HG02588 (cell line): ENCODE data around the gene MAPRE2.

Source experiments
- ATAC-seq: cut with Tn5 transposase; IDR thresholded peaks from one replicate; pipeline ENCODE4 v1.9.1; 2021; ENCODE audit warnings: mild to moderate bottlenecking, moderate library complexity; ENCODE audit not compliant: unreplicated experiment

MAPRE2 gene

DNA sequence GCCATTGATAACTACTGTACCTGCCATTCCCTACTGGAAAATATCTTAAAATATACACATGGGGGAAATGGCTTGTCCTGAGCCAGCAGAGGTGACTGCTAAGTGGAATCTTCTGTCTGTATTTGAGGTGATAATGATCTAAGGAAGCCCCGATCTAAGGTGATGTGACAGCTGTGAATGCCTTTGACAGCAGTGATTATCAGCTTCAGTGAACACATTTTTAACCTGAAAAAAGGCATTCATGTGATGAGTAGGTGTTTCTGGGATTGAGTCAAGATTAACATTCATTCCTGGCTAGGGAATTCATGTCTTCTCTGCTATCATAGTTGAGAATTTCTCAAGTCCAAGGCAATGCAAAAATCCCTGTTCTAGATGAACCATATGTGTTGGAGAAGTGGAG is 9.1 kb upstream of the MAPRE2 start:
- ATAC-seq = no peak

DNA sequence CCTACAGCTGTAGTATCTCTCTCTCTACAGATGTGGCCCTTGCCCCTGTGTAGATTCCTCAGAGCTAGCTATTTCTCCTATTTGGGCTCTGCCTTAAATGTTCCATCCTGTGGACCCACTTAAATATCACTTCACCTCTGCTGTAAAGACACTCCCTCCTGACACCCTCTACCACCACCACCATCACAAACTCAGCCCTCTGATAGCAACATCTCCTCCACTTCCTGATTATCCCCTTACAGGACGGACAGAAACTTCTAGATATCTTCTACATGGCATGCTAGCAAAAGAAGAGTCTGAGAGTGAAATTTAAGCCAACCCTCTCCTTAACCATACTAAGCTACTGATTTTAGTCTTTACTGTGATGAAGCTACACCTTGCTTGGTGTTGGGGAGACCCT is 3.2 kb upstream of the MAPRE2 start:
- ATAC-seq = no peak

GRCh38 chr18:35038881-35039491 is 2.2 kb upstream of the MAPRE2 start:
- ATAC-seq = peak; percentile 26

DNA sequence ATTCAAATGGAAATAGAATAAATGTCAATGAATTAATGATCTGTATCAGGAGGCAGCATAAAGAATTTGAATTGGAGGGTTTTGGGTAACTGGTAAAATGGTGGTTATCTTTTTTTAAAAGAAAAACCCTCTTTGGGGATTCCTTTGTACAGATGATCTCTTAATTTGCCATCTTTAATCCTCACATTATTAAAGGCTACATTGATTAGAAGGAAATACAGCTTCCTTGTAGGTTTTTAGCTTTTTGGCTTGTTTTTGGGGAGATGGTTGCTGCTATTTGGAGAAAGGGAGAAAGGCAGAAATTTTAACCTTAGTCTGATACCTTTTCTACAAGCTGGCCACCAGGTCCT is 600 bp upstream of the MAPRE2 start:
- ATAC-seq = no peak

DNA sequence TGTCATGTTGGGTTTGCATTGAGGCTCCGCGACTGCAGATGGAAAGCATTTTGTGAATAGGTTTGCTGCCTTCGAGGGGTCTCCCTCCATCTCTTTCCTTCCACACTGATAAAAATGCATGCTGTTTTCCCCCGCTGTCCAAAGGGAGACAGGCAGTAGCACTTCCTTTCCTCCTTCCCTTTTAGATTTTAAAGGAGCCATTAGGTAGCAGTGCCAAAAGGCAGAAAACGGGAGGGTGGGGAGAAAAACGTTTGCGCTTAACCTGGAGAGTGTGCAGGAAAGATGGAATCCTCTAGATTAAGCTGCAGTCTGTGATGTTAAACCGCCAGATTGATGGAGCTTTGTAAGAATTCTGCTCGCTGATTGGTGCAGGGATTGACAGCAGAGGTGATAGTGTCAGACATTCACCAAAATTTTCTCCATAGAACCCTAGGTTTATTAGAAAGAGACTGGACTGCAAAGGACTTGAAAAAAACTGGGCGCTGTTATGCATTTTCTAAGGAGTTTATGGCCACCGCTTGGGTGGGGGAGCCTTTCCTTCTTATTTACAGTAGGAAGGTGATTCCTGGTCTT is 688 bp downstream of the MAPRE2 start:
- ATAC-seq = no peak

- ATAC-seq = no peak
Observed at GRCh38 chr18:35042389-35043071, 1.3 kb downstream of the MAPRE2 start.

DNA sequence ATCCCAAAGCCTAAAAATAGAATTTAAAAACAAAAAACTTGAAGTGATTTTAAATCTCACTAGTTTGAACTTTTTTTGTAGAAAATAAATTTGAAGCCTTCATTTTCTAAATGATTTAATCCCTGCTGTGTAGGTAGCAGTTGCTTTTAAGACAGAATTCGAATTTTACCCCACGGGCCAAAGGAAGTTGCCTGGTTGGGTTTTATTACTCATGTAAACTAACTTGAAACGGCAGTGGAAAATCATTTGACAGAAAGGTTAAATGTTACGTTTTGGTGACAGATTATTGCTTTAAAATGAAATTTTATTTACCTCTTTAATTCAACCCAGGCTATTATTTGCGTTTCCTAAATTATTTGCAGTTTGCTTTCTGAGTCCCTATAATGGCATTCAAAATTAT is 2.0 kb downstream of the MAPRE2 start:
- no peak for ATAC-seq

- no peak for ATAC-seq
Observed at GRCh38 chr18:35045121-35045520, 3.9 kb downstream of the MAPRE2 start.

GRCh38 chr18:35045806-35046205 is 4.6 kb downstream of the MAPRE2 start:
- ATAC-seq = no peak

DNA sequence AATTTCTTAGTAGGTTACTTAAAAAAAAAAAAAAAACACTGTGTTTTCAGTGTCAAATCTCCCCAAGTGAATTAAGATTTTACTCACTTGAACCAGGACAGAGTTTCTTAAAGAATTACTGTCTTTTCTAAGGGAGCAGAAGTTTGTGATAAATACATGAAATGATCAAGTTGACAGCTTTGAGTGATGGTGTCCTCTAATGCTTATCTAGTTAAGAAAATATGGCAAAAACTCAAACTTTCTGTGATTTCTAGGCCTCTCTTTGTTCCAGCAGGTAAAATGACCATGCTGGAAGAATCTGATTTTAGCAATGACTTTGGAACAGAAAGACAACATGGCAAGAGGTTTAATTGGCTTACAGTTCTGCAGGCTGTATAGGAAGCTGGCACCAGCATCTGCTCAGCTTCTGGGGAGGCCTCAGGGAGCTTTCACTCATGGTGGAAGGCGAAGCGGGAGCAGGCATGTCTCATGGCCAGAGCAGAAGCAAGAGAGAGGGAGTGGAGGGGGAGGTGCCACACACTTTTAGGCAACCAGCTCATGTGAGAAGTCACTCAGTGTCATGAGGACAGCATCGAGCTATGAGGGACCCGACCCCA is 6.6 kb downstream of the MAPRE2 start:
- ATAC-seq = no peak

DNA sequence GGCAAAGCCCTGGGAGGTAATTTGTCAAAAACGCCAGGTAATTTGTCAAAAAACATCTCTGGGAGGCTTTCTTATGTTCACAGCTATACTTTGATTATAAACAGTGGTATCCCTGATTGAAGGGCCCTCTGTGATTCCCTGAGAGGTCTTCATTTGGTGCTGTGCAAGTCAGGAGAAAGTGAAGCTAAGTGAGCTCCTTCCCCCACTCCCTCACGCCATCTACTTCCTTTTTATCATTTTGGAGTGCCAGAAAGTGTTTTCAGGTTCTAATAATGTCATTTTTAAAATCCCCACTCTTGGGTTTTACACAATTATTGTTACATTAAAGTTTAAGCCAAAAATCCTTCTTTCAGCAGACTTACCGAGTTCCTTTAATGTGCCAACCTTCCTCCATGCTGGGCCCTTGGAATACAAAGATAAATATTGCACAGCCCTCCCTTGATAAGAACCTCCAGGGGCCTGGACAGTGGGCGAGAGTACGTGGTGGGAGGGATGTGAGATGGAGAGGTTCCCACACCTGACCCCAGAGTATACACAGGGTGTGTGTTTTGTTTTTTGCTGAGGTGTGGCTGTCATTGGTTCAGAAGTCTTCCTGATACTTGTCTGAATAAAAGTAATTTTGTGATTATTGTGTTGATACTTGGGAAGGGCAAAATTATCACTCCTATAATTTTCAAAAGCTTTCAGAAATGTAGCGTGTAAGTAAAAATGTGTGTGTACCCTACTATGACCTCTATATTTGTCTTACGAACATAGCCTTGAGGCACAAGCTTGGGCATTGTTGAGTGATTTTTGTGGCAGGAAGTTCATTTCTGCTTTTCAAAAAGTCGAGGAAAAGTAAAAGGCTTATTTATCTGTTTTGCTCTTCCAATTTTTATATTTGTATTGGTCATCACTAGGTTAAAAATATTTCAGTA is 8.2 kb downstream of the MAPRE2 start:
- ATAC-seq = no peak

DNA sequence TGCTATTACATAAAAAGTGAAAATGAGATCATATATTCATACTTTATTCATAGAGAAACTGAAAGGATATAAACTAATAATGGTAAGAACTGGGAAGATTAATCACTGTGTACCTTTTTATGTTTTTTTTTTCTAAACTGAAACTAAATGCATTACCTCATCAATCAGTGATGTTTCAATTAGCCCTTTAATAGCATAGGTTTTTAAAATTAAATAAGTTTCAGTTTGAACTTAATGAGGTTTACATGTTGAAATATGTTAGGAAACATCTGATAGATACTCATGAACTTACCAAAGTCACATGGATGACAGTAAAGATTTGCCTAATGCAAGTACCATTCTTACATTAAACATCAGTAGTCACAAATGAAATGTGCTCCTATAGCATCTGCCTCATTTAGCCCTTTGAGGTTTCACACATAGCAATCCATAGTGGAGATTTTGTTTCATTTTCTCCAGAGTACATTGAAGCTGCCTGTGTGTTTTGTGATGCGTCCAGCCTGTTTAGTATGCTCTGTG is 8.9 kb downstream of the MAPRE2 start:
- no peak for ATAC-seq

DNA sequence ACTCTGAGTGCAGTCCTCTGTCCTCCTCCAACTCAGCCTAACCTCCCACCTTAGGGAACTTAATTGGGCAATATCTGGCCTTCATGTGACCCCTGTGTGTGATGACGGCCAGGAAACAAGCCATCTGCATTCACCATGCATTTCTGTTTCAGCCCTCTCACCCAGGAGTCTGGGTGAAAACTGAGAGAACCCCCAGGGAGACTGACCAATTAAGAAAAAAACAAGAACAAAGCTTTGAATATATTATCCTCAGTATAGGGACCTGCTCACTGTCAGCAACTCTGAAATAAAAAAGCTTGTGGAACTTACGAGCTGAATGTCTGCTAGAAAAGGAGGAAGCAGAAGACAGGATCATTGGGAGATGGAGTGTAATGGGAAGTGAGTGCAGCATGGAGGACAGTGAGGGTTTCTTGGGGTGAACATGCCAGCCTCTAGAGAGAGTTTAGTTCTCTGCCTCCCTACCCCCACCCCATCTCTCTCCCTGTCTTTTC is 9.5 kb downstream of the MAPRE2 start:
- ATAC-seq = peak; percentile 44

DNA sequence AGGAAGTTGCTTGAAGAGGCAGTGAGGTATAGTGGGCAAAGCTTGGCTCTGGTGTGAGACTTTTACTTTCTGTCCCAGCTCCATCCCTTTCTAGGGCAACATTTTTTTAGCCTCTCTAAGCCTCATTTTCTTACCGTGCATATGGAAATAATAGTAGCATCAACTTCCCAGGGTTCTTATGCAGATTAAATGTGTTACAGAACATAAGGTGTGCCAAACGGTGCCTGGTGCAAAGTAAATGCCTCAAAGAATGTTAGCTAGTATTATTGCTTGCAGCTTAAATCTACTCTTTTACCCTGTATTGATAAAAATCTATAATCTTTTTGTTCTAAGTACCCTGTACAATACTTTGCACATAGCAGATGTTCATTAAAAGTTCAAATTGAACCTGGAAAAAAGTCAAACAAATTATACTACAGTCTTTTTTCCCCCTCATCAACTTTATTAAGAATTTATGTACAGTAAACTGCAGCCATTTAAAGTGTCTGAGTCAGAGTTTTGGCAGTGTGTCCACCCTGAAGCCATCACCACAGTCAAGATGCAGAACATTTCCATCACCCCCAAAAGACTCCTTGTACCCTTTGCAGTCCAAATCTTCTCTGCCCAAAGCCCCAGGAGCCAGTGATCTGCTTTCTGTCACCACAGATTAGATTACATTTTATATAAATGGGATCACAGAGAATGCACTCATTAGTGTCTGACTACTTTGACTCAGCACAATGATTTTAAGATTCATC is 10.6 kb downstream of the MAPRE2 start:
- ATAC-seq = no peak

GRCh38 chr18:35054401-35054800 is 13.2 kb downstream of the MAPRE2 start:
- no peak for ATAC-seq

DNA sequence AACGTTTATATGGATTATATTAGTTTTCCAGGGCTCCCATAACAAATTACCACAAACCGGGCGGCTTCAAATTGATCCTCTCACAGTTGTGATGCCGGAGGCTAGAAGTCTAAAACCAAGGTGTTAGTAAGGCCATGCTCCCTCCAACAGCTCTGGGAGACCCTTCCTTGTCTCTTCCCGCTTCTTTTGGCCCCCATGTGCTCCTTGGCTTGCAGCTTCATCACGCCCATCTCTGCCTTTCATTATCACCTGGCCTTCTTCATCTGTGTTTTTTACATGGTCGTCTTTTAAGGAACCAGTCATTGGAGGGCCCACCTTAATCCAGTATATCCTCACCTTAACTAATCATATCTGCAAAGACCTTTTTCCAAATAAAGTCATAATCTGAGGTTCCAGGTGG is 13.9 kb downstream of the MAPRE2 start:
- ATAC-seq = no peak

- no peak for ATAC-seq
Observed at GRCh38 chr18:35055726-35056125, 14.5 kb downstream of the MAPRE2 start.

- ATAC-seq = no peak
Observed at GRCh38 chr18:35059280-35059927, 18.2 kb downstream of the MAPRE2 start.

DNA sequence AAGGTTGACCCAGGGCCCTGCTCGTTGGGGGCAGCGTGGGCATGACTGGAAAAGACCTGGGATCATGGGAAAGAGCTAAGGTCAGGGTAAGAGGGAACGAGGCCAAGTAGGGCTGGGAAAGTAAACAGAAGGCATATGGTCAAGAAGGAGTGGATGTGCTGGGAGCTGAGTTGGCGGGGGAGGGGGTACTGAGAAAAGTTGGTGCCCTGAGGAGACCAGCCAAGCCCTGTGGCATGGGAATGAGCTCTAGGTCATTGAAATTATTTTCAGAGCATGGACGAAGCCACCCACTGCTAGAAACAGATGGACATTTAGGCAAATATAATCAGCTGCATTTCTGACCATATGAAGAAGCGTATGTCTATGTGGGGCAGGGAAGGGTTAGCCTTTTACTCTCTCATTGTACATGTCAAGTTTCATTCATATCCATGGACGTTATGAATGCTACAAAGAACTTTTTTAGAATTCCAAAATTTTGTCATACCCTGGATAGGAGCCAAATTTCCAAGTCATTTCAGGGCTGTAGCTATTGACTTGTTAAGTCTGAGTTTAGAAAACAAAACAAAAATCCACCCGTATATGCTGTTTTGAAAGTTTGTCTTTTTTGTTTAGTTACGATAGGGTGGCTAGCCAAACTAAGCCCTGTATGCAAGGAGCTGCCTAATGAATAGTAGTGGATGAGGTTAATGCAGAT is 19.1 kb downstream of the MAPRE2 start:
- no peak for ATAC-seq
